ENCODE data around the gene PGAP6.
A peak's percentile ranks its signal among the peaks of the same experiment; 100 is the strongest.

Gene PGAP6

DNA sequence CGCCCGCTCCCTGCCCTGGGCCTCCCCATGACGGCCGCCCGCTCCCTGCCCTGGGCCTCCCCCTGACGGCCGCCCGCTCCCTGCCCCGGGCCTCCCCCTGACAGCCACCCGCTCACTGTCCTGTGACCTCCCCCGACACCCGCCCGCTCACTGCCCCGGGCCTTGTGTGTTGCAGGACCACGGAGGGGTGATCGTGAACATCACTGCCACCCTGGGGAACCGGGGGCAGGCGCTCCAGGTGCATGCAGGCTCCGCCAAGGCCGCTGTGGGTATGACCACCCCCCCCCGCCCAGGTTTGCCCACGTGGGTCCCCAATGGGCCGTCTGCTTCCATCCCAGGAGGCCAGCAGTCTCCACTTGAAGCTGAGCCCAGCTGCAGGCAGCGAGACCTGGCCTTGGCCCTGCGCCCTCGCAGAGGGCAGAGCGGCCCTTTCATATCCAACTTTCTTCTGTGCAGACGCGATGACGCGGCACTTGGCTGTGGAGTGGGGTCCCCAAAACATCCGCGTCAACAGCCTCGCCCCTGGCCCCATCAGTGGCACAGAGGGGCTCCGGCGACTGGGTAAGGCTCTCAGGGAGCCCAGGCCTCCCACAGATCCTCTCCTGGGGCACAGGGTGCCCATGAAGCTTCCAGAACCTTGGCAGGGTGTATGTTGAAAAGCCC, 28.9 kb upstream of the PGAP6 start:
- TF ChIP-seq, protein P1, sequence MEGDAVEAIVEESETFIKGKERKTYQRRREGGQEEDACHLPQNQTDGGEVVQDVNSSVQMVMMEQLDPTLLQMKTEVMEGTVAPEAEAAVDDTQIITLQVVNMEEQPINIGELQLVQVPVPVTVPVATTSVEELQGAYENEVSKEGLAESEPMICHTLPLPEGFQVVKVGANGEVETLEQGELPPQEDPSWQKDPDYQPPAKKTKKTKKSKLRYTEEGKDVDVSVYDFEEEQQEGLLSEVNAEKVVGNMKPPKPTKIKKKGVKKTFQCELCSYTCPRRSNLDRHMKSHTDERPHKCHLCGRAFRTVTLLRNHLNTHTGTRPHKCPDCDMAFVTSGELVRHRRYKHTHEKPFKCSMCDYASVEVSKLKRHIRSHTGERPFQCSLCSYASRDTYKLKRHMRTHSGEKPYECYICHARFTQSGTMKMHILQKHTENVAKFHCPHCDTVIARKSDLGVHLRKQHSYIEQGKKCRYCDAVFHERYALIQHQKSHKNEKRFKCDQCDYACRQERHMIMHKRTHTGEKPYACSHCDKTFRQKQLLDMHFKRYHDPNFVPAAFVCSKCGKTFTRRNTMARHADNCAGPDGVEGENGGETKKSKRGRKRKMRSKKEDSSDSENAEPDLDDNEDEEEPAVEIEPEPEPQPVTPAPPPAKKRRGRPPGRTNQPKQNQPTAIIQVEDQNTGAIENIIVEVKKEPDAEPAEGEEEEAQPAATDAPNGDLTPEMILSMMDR (IDR thresholded peaks at IDR 0.05; ENCODE audit: insufficient read depth, missing control alignments) = no peak
- no peak for FAIRE-seq
- no peak for DNase-seq (ENCODE audit: insufficient read length, low spot score)

GRCh38 chr16:407253-407652, 25.5 kb upstream of the PGAP6 start:
- DNase-seq (ENCODE audit: insufficient read length, low spot score) (no peak), FAIRE-seq (no peak)

DNA sequence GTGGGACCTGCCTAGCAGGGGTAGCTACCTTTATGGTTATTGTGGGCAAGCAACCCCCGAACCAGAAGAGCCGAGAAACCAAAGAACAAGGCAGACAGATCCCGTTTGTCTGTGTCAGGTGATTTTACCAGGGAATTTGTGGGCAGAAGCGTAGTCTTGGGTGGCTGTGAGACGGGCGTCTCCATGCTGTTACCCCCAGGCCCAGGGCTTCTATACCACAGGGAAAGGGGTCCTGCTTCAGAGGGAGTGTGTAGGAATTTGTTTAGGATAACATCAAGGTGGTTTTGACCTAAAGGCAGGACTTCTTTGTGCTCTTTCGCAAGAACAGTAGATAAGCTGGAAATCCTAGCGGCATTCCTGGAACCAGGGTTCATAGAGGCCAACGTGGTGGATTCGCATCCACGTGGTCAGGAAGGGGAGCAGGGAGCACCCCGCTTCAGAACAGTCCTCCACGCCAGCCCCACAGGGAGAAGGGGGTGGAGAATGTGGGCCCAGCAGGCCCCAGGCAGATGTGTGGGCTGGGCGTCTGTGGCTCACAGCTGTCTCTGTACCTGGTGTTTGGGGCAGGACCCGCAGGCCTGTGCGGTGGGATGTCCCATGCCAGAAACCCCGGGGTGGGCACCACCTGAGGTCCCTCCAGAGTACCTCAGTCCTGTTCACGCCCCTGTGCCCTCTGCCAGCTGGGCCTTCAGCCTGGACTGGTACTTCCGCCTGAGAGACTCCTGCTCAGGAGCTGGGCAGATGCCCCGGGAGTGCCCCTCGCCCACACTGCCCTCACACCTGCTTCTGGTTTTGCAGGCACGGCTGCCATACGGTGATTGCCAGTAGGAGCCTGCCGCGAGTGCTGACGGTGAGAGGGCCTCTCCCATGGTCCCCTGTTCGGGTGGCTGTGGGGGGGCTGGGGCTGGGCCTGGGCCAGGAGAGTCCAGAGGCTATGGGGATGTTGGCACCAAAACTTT, 24.0 kb upstream of the PGAP6 start:
- FAIRE-seq = no peak
- TF ChIP-seq, protein P1 (IDR thresholded peaks at IDR 0.05; ENCODE audit: insufficient read depth, missing control alignments) = no peak
- no peak for DNase-seq (ENCODE audit: insufficient read length, low spot score)

More at GRCh38 chr16:407253-407652, 25.5 kb upstream of the PGAP6 start:
- TF ChIP-seq, protein P1 (IDR thresholded peaks at IDR 0.05; ENCODE audit: insufficient read depth, missing control alignments) = no peak

GRCh38 chr16:404971-405486, 23.3 kb upstream of the PGAP6 start:
- no peak for FAIRE-seq
- TF ChIP-seq, protein P1 (IDR thresholded peaks at IDR 0.05; ENCODE audit: insufficient read depth, missing control alignments) = no peak
- no peak for DNase-seq (ENCODE audit: insufficient read length, low spot score)

- TF ChIP-seq, protein P1 (IDR thresholded peaks at IDR 0.05; ENCODE audit: insufficient read depth, missing control alignments) = peak; percentile 40
- FAIRE-seq (no peak), DNase-seq (ENCODE audit: insufficient read length, low spot score) (peak; percentile 92)
Measured at GRCh38 chr16:401468-402348, 19.9 kb upstream of the PGAP6 start, which contains the start of gene DECR2. Gene DECR2, plus strand, starts transcription at chr16:401885. Its CDS starts 79 bp downstream, at chr16:401964.

DNA sequence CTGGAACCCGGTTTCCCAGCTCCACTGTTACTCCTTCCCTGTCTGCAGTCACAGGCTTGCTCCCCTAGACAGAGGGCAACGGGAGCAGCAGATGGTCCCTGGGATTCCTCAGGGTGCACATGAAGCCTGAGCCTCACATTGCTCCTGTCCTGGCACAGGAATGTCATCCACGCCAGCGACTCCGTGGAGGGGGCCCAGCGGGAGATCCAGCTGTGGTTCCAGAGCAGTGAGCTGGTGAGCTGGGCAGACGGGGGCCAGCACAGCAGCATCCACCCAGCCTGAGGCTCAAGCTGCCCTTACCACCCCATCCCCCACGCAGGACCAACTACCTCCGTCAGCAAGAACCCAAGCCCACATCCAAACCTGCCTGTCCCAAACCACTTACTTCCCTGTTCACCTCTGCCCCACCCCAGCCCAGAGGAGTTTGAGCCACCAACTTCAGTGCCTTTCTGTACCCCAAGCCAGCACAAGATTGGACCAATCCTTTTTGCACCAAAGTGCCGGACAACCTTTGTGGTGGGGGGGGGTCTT, 18.3 kb upstream of the PGAP6 start:
- TF ChIP-seq, protein P1 (IDR thresholded peaks at IDR 0.05; ENCODE audit: insufficient read depth, missing control alignments) = no peak
- FAIRE-seq (no peak), DNase-seq (ENCODE audit: insufficient read length, low spot score) (no peak)
